Fibroblast of lung (primary cell): ENCODE measurements around the gene LMF2.

ENCODE experiments used
- CTCF ChIP-seq, 2 donors: IDR thresholded peaks in 1 of 2; conservative IDR thresholded peaks in 1 of 2; 1 replicate in 1 of 2; 2 replicates in 1 of 2; pipeline ENCODE4 v1.5.1; 2011 to 2012; ENCODE audit warnings: low read length in 2 of 2, control low read depth in 1 of 2, inconsistent platforms in 1 of 2, low read depth in 1 of 2, mild to moderate bottlenecking in 1 of 2
- EZH2 ChIP-seq: IDR thresholded peaks from 2 replicates; pipeline ENCODE4 v1.5.1; 2012; ENCODE audit warnings: low read length, control low read depth, mild to moderate bottlenecking; ENCODE audit errors: missing control alignments

GRCh38 chr22:50490531-50491308, 16.8 kb downstream of the LMF2 start:
- TF ChIP-seq CTCF (conservative IDR thresholded peaks at IDR 0.05 in 1 of 2, IDR thresholded peaks at IDR 0.05 in 1 of 2; ENCODE audit: low read depth in 1 of 2, low read length in 2 of 2) (no peak), EZH2 (no peak)
